DOHH2 (cell line): ENCODE measurements around the gene NTRK1.

Source experiments
- H3F3A ChIP-seq: fragments of 200-600 bp; sonication (generic), shearing (Covaris generic); 2 replicates; pipeline ENCODE4 v1.6.0; 2016; ENCODE audit warnings: antibody characterized with exemption, mild to moderate bottlenecking; ENCODE audit not compliant: control insufficient read depth, insufficient read depth
- H3K27ac ChIP-seq: fragments of 200-600 bp; sonication (generic); 2 replicates; pipeline ENCODE4 v1.5.1; 2014; ENCODE audit warnings: low read depth, mild to moderate bottlenecking, low read length, moderate library complexity
- H3K27me3 ChIP-seq: fragments of 200-600 bp; sonication (generic); 2 replicates; pipeline ENCODE4 v1.6.1; 2014; ENCODE audit warnings: mild to moderate bottlenecking, low read length, mixed read lengths; ENCODE audit not compliant: control insufficient read depth
- H3K36me3 ChIP-seq: fragments of 200-600 bp; sonication (generic); 2 replicates; pipeline ENCODE4 v1.6.1; 2014; ENCODE audit warnings: mild to moderate bottlenecking, low read length, moderate library complexity, mixed read lengths; ENCODE audit not compliant: control insufficient read depth
- H3K4me1 ChIP-seq: fragments of 200-600 bp; sonication (generic); 2 replicates; pipeline ENCODE4 v1.6.1; 2014; ENCODE audit warnings: mild to moderate bottlenecking, low read length, mixed read lengths; ENCODE audit not compliant: control insufficient read depth
- H3K4me2 ChIP-seq: fragments of 200-600 bp; sonication (generic); 2 replicates; pipeline ENCODE4 v1.6.0; 2014; ENCODE audit warnings: mild to moderate bottlenecking, low read length, moderate library complexity
- H3K4me3 ChIP-seq: fragments of 200-600 bp; sonication (generic); 2 replicates; pipeline ENCODE4 v1.5.1; 2014; ENCODE audit warnings: mild to moderate bottlenecking, low read length, mixed read lengths
- H3K79me2 ChIP-seq: fragments of 200-600 bp; sonication (generic); 2 replicates; pipeline ENCODE4 v1.6.1; 2014; ENCODE audit warnings: mild to moderate bottlenecking, low read length, mixed read lengths; ENCODE audit not compliant: control insufficient read depth
- H3K9me2 ChIP-seq: fragments of 200-600 bp; sonication (generic); replicated peaks from 2 replicates; pipeline ENCODE4 v1.6.1; 2014; ENCODE audit warnings: mild to moderate bottlenecking, low read length, mixed read lengths; ENCODE audit not compliant: control insufficient read depth
- H3K9me3 ChIP-seq: fragments of 200-600 bp; sonication (generic); 2 replicates; pipeline ENCODE4 v1.6.1; 2014; ENCODE audit warnings: antibody characterized with exemption, low read length, mixed read lengths; ENCODE audit not compliant: control insufficient read depth, insufficient read depth
- H4K20me1 ChIP-seq: fragments of 200-600 bp; sonication (generic); 2 replicates; pipeline ENCODE4 v1.6.0; 2014; ENCODE audit warnings: low read depth, mild to moderate bottlenecking, antibody characterized with exemption, low read length, moderate library complexity; ENCODE audit not compliant: control insufficient read depth, insufficient read depth
- CTCF ChIP-seq: fragments of 200-600 bp; sonication (generic); IDR thresholded peaks from one replicate; pipeline ENCODE4 v1.5.1; 2014; ENCODE audit warnings: antibody characterized with exemption, mild to moderate bottlenecking, low read depth, low read length; ENCODE audit not compliant: poor library complexity, severe bottlenecking
- EZH2phosphoT487 ChIP-seq: fragments of 200-600 bp; sonication (generic); IDR thresholded peaks from 2 replicates; pipeline ENCODE4 v1.6.1; 2017; ENCODE audit warnings: borderline replicate concordance, mild to moderate bottlenecking, antibody characterized with exemption, low read length, moderate library complexity, mixed read lengths

NTRK1 gene

GRCh38 chr1:156886583-156887281 is 26.1 kb downstream of the NTRK1 start:
- H3K9me2 ChIP-seq, result no peaks in the 10 kb centered on the region
- H3F3A ChIP-seq, result no peaks in the 10 kb centered on the region
- no peaks in the 10 kb centered on the region for H3K36me3 ChIP-seq
- H3K9me3 ChIP-seq, result no peaks in the 10 kb centered on the region
- no peak overlapping the region for H3K4me3 ChIP-seq
- H3K27me3 ChIP-seq, result peaks cover 40% of the 10 kb centered on the region
- no peak overlapping the region for H3K27ac ChIP-seq
- H3K79me2 ChIP-seq, result no peaks in the 10 kb centered on the region
- no peaks in the 10 kb centered on the region for H4K20me1 ChIP-seq
- H3K4me1 ChIP-seq, result no peaks in the 10 kb centered on the region
- no peak overlapping the region for H3K4me2 ChIP-seq
- TF ChIP-seq EZH2phosphoT487 (no peak), CTCF (no peak)

- no peaks in the 10 kb centered on the region for H3K9me3 ChIP-seq
- no peak overlapping the region for H3K4me2 ChIP-seq
- no peaks in the 10 kb centered on the region for H3K79me2 ChIP-seq
- H3K4me3 ChIP-seq, result no peak overlapping the region
- H3K9me2 ChIP-seq, result no peaks in the 10 kb centered on the region
- no peak for TF ChIP-seq CTCF
- TF ChIP-seq EZH2phosphoT487, result no peak
- H4K20me1 ChIP-seq, result no peaks in the 10 kb centered on the region
- H3K36me3 ChIP-seq, result no peaks in the 10 kb centered on the region
- no peak overlapping the region for H3K27ac ChIP-seq
- H3K27me3 ChIP-seq, result peaks cover 45% of the 10 kb centered on the region
- H3F3A ChIP-seq, result no peaks in the 10 kb centered on the region
- H3K4me1 ChIP-seq, result 0 out of 2 replicates have a peak, but pooled peaks cover 3% of the 10 kb centered on the region
These were observed 26.7 kb downstream of the NTRK1 start for GRCh38 chr1:156887317-156887716.

GRCh38 chr1:156887734-156888133 is 27.1 kb downstream of the NTRK1 start:
- Histone ChIP-seq H3K36me3 (no peaks in the 10 kb centered on the region), H3K4me2 (no peak overlapping the region), H3K4me3 (no peak overlapping the region), H4K20me1 (no peaks in the 10 kb centered on the region), H3K9me3 (no peaks in the 10 kb centered on the region), H3F3A (no peaks in the 10 kb centered on the region), H3K27ac (no peak overlapping the region), H3K27me3 (peaks cover 45% of the 10 kb centered on the region), H3K79me2 (no peaks in the 10 kb centered on the region), H3K9me2 (no peaks in the 10 kb centered on the region), H3K4me1 (0 out of 2 replicates have a peak, but pooled peaks cover 3% of the 10 kb centered on the region)
- no peak for TF ChIP-seq CTCF
- TF ChIP-seq EZH2phosphoT487, result no peak
